Ovary (tissue), 9 donors: Measurements from ENCODE around the gene EPHA8. TPM values are rescaled to one million over a fixed set of nuclear protein-coding genes. Genes with fewer than 3 reads are reported as not detected.

Source experiments
- DNase-seq, 5 donors: peaks; one replicate each; pipeline ENCODE4 v3.0.0-alpha.2; 2019 to 2020
- H3K27ac ChIP-seq, 2 donors: fragments of 200-600 bp; one replicate each; pipeline versions ENCODE4 v1.5.1 to v1.8.0; 2019 to 2022
- H3K27me3 ChIP-seq: fragments of 200-600 bp; one replicate; pipeline ENCODE4 v1.8.0; 2022
- H3K36me3 ChIP-seq: fragments of 200-600 bp; sonication (generic); one replicate; pipeline ENCODE4 v1.5.1; 2019
- H3K4me1 ChIP-seq: one replicate; pipeline ENCODE4 v1.8.1; 2013; ENCODE audit warnings: mild to moderate bottlenecking, moderate library complexity; ENCODE audit not compliant: insufficient read depth
- H3K4me3 ChIP-seq: fragments of 200-600 bp; sonication (generic); one replicate; pipeline ENCODE4 v1.5.1; 2017
- H3K9me3 ChIP-seq, 2 donors: fragments of 200-600 bp in 1 of 2; sonication (generic) in 1 of 2; one replicate each; pipeline versions ENCODE4 v1.5.1 to v1.8.1; 2013 to 2019; ENCODE audit warnings: mild to moderate bottlenecking in 1 of 2, moderate library complexity in 1 of 2
- CTCF ChIP-seq, 3 donors: fragments of 450-650 bp in 2 of 3; fragments of 200-600 bp in 1 of 3; IDR thresholded peaks; one replicate each; pipeline versions ENCODE4 v1.5.1 to v1.8.0; 2016 to 2022; ENCODE audit warnings: antibody characterized with exemption in 3 of 3, mild to moderate bottlenecking in 1 of 3
- EP300 ChIP-seq: sonication (generic); formaldehyde crosslinking; IDR thresholded peaks from one replicate; pipeline ENCODE4 v1.6.1; 2017; ENCODE audit warnings: antibody characterized with exemption
- POLR2A ChIP-seq: fragments of 450-650 bp; IDR thresholded peaks from one replicate; pipeline ENCODE4 v1.6.1; 2017; ENCODE audit warnings: antibody characterized with exemption, mild to moderate bottlenecking, moderate library complexity
- WGBS, 3 donors: extraction: QIAGEN DNeasy Blood & Tissue Kit in 1 of 3; methylation state at CpG; one replicate each; pipeline versions ENCODE4 v1.1.5 to v1.1.7; 2013 to 2017; 5-methylcytosine and 5-hydroxymethylcytosine counted together
- intact Hi-C, 4 donors: fragments of 100-400 bp; cut with DNase I; formaldehyde crosslinking; loops; one replicate each; pipeline versions ENCODE4 v1.11.0 to v1.15.1; 2022 to 2023
- polyA plus RNA-seq, 2 donors: library from polyadenylated mRNA; stranded (reverse); fragments of 200-250 nt in 1 of 2; fragments of 350-450 nt in 1 of 2; fragmentation: Illumina TruSeq in 1 of 2; extraction: RNeasy Lipid Tissue Mini Kit (QIAGEN cat#74804) in 1 of 2; gene quantifications; one replicate each; pipeline ENCODE4 v1.2.3, GENCODE V29; 2013 to 2014
- total RNA-seq, 7 donors: library from RNA; depleted of rRNA in 2 of 7; stranded (reverse); fragments of >200 nt in 2 of 7; fragmentation: NEBNext Ultra II Directional in 3 of 7; extraction: Animal tissue kit (Norgen Biotek cat#: 25700) in 3 of 7; gene quantifications; one replicate each; pipeline versions ENCODE4 v1.1.0 to v1.2.4, GENCODE V29; 2016 to 2023
- donor health status: DM: no; HTN: no; CAD: no; lungs with moderate emphysema.
- donor health status: DM: no; HTN: no; CAD: no.
- donor health status: Bipolar disorder and iron deficiency.
- donor health status: DM: yes; HTN: yes; CAD: no.
- donor health status: DM: no; HTN: no; CAD: no.
- donor health status: DM: yes; HTN: yes; CAD: no.

Gene EPHA8
- total and polyA plus RNA-seq, 9 donors: 0.02 TPM; not detected in 8

GRCh38 chr1:22619798-22620197 is 56.5 kb downstream of the EPHA8 start:
- H3K4me3 ChIP-seq: no peak overlapping the region
- no peaks in the 10 kb centered on the region for H3K4me1 ChIP-seq
- no peak for DNase-seq
- H3K27me3 ChIP-seq: no peaks in the 10 kb centered on the region
- no peak overlapping the region for H3K27ac ChIP-seq
- intact Hi-C loops: no loop called here
- no peak for TF ChIP-seq EP300
- no peak for TF ChIP-seq CTCF (IDR thresholded peaks at IDR 0.05)
- TF ChIP-seq POLR2A: no peak
- WGBS, 3 donors: 30 to 44% (median 32%) methylated on average over 12 of the region's 12 CpGs
- no peaks in the 10 kb centered on the region for H3K9me3 ChIP-seq
- no peaks in the 10 kb centered on the region for H3K36me3 ChIP-seq

GRCh38 chr1:22621761-22622160 is 58.5 kb downstream of the EPHA8 start:
- no peak for TF ChIP-seq CTCF (IDR thresholded peaks at IDR 0.05)
- TF ChIP-seq POLR2A: no peak
- no peak for TF ChIP-seq EP300
- Histone ChIP-seq H3K9me3 (no peaks in the 10 kb centered on the region), H3K4me3 (no peak overlapping the region), H3K36me3 (no peaks in the 10 kb centered on the region), H3K27me3 (no peaks in the 10 kb centered on the region), H3K27ac (no peak overlapping the region), H3K4me1 (no peaks in the 10 kb centered on the region)
- 39 to 50% (median 39%) methylated on average over 4 of the region's 4 CpGs for WGBS, 3 donors
- DNase-seq: no peak
- intact Hi-C loops: no loop called here

GRCh38 chr1:22625262-22625925 is 62.1 kb downstream of the EPHA8 start:
- DNase-seq: no peak
- intact Hi-C loops: no loop called here
- Histone ChIP-seq H3K4me3 (no peak overlapping the region), H3K4me1 (no peaks in the 10 kb centered on the region), H3K36me3 (no peaks in the 10 kb centered on the region), H3K27ac (no peak overlapping the region), H3K9me3 (no peaks in the 10 kb centered on the region), H3K27me3 (no peaks in the 10 kb centered on the region)
- WGBS, 3 donors: 30 to 37% (median 30%) methylated on average over 9 of the region's 9 CpGs
- TF ChIP-seq EP300 (no peak), POLR2A (no peak), CTCF (IDR thresholded peaks at IDR 0.05) (no peak)

GRCh38 chr1:22626237-22627157 is 63.2 kb downstream of the EPHA8 start:
- no peak for DNase-seq
- TF ChIP-seq EP300 (no peak), POLR2A (no peak), CTCF (IDR thresholded peaks at IDR 0.05) (no peak)
- Histone ChIP-seq H3K9me3 (no peaks in the 10 kb centered on the region), H3K4me3 (no peak overlapping the region), H3K27me3 (no peaks in the 10 kb centered on the region), H3K4me1 (no peaks in the 10 kb centered on the region), H3K36me3 (no peaks in the 10 kb centered on the region), H3K27ac (no peak overlapping the region)
- 17 to 25% (median 23%) methylated on average over 20 of the region's 20 CpGs for WGBS, 3 donors
- intact Hi-C loops: no loop called here
